Tibial artery (tissue), 4 donors: ENCODE data around the gene SLC25A14.
"Not testable (repeated sequence)": the region's sequence is repeated elsewhere in the genome, so short reads cannot be mapped to it uniquely, and the experiment has no call there.

Experiments
- DNase-seq, 2 donors: peaks; one replicate each; pipeline ENCODE4 v3.0.0-alpha.2; 2019
- H3K27ac ChIP-seq, 2 donors: fragments of 200-600 bp; sonication (generic) in 1 of 2; 1 replicate in 1 of 2; 2 replicates in 1 of 2; pipeline ENCODE4 v1.5.1; 2018 to 2019; ENCODE audit warnings: mild to moderate bottlenecking in 1 of 2
- H3K27me3 ChIP-seq, 2 donors: fragments of 200-600 bp; sonication (generic) in 1 of 2; one replicate each; pipeline versions ENCODE4 v1.5.1 to v1.6.0; 2016 to 2019
- H3K36me3 ChIP-seq, 3 donors: fragments of 200-600 bp; sonication (generic) in 2 of 3; one replicate each; pipeline ENCODE4 v1.5.1; 2016 to 2019; ENCODE audit warnings: mild to moderate bottlenecking in 2 of 3
- H3K4me1 ChIP-seq, 4 donors: fragments of 200-600 bp; sonication (generic) in 2 of 4; 1 replicate in 3 of 4; 2 replicates in 1 of 4; pipeline ENCODE4 v1.5.1; 2016 to 2019
- H3K4me3 ChIP-seq, 2 donors: fragments of 200-600 bp; sonication (generic) in 1 of 2; 1 replicate in 1 of 2; 2 replicates in 1 of 2; pipeline ENCODE4 v1.5.1; 2018 to 2019; ENCODE audit warnings: mild to moderate bottlenecking in 2 of 2
- H3K9me3 ChIP-seq, 3 donors: fragments of 200-600 bp; sonication (generic) in 1 of 3; one replicate each; pipeline ENCODE4 v1.5.1; 2016 to 2019
- CTCF ChIP-seq, 2 experiments: fragments of 200-600 bp in 1 of 2; fragments of 450-650 bp in 1 of 2; IDR thresholded peaks; one replicate each; pipeline ENCODE4 v1.5.1; 2017 to 2019; ENCODE audit warnings: antibody characterized with exemption in 2 of 2, mild to moderate bottlenecking in 1 of 2, moderate library complexity in 1 of 2
- intact Hi-C: fragments of 100-400 bp; cut with DNase I; formaldehyde crosslinking; loops from one replicate; pipeline ENCODE4 v1.15.0; 2023; ENCODE audit warnings: low total_unique reads

SLC25A14 gene

GRCh38 chrX:130330146-130330545 is 9.6 kb upstream of the SLC25A14 start:
- H3K36me3 ChIP-seq, result no peaks in the 10 kb centered on the region
- H3K27ac ChIP-seq, result no peak overlapping the region
- no peak overlapping the region for H3K4me3 ChIP-seq
- H3K9me3 ChIP-seq, result no peaks in the 10 kb centered on the region
- TF ChIP-seq CTCF (IDR thresholded peaks at IDR 0.05), result no peak
- intact Hi-C loops, result no loop called here
- DNase-seq, result no peak
- H3K27me3 ChIP-seq, result peaks cover 0 to 2% of the 10 kb centered on the region in 2 donors
- no peaks in the 10 kb centered on the region for H3K4me1 ChIP-seq

- Histone ChIP-seq H3K9me3 (no peaks in the 10 kb centered on the region), H3K36me3 (no peaks in the 10 kb centered on the region), H3K27me3 (peaks cover 0 to 2% of the 10 kb centered on the region in 2 donors), H3K4me3 (no peak overlapping the region), H3K4me1 (no peaks in the 10 kb centered on the region), H3K27ac (no peak overlapping the region)
- no peak for DNase-seq
- TF ChIP-seq CTCF (IDR thresholded peaks at IDR 0.05), result peak in 1 of 2 experiments; percentile 18
- intact Hi-C loops, result no loop called here
These were observed 9.0 kb upstream of the SLC25A14 start for GRCh38 chrX:130330706-130331105.

GRCh38 chrX:130336531-130336930 is 3.2 kb upstream of the SLC25A14 start:
- intact Hi-C loops, result no loop called here
- H3K27ac ChIP-seq, result no peak overlapping the region
- H3K36me3 ChIP-seq, result no peaks in the 10 kb centered on the region
- no peaks in the 10 kb centered on the region for H3K9me3 ChIP-seq
- H3K27me3 ChIP-seq, result no peaks in the 10 kb centered on the region
- no peak for TF ChIP-seq CTCF (IDR thresholded peaks at IDR 0.05)
- H3K4me1 ChIP-seq, result peaks cover 0 to 3% (median 0%) of the 10 kb centered on the region in 4 donors
- DNase-seq, result no peak
- no peak overlapping the region for H3K4me3 ChIP-seq

GRCh38 chrX:130338869-130339268 is 850 bp upstream of the SLC25A14 start:
- H3K36me3 ChIP-seq, H3K4me1 ChIP-seq, H3K27me3 ChIP-seq, intact Hi-C loops, H3K27ac ChIP-seq, H3K9me3 ChIP-seq, DNase-seq: not testable (repeated sequence)
- peak overlapping the region; percentile 72 to 78 for H3K4me3 ChIP-seq

GRCh38 chrX:130340271-130340670 is 552 bp downstream of the SLC25A14 start:
- TF ChIP-seq CTCF (IDR thresholded peaks at IDR 0.05), result no peak
- Histone ChIP-seq H3K9me3 (no peaks in the 10 kb centered on the region), H3K4me3 (peak overlapping the region; percentile 72 to 78), H3K27me3 (no peaks in the 10 kb centered on the region), H3K27ac (peak overlapping the region; percentile 71 to 72), H3K36me3 (no peaks in the 10 kb centered on the region), H3K4me1 (peaks cover 0 to 3% (median 0%) of the 10 kb centered on the region in 4 donors)
- intact Hi-C loops, result no loop called here
- DNase-seq, result no peak

- no peak for DNase-seq
- Histone ChIP-seq H3K4me1 (peaks cover 0 to 16% (median 0%) of the 10 kb centered on the region in 4 donors), H3K27ac (no peak overlapping the region), H3K27me3 (no peaks in the 10 kb centered on the region), H3K4me3 (no peak overlapping the region), H3K9me3 (no peaks in the 10 kb centered on the region), H3K36me3 (no peaks in the 10 kb centered on the region)
- intact Hi-C loops, result no loop called here
- no peak for TF ChIP-seq CTCF (IDR thresholded peaks at IDR 0.05)
These were observed 3.7 kb downstream of the SLC25A14 start for GRCh38 chrX:130343411-130343810.
